Esophagus muscularis mucosa (tissue), 4 donors: ENCODE measurements around the gene CXCR6. TPM values are rescaled to one million over a fixed set of nuclear protein-coding genes. Genes with fewer than 3 reads are reported as not detected.

Source experiments
- DNase-seq: peaks from one replicate; pipeline ENCODE4 v3.0.0-alpha.2; 2017; ENCODE audit errors: extremely low spot score
- H3K27ac ChIP-seq, 4 donors: fragments of 200-600 bp; sonication (generic); replicated peaks in 1 of 4; 1 replicate in 3 of 4; 2 replicates in 1 of 4; pipeline ENCODE4 v1.5.1; 2016 to 2019; ENCODE audit warnings: mild to moderate bottlenecking in 1 of 4
- H3K27me3 ChIP-seq, 4 donors: fragments of 200-600 bp; sonication (generic); one replicate each; pipeline versions ENCODE4 v1.5.1 to v1.6.0; 2016 to 2019
- H3K36me3 ChIP-seq, 4 donors: fragments of 200-600 bp; sonication (generic); one replicate each; pipeline ENCODE4 v1.5.1; 2016 to 2019
- H3K4me1 ChIP-seq, 4 donors: fragments of 200-600 bp; sonication (generic); one replicate each; pipeline ENCODE4 v1.5.1; 2016 to 2019
- H3K4me3 ChIP-seq, 4 donors: fragments of 200-600 bp; sonication (generic); 1 replicate in 2 of 4; 2 replicates in 2 of 4; pipeline ENCODE4 v1.5.1; 2016 to 2019; ENCODE audit warnings: mild to moderate bottlenecking in 4 of 4, moderate library complexity in 1 of 4
- H3K9me3 ChIP-seq, 4 donors: fragments of 200-600 bp; sonication (generic); 1 replicate in 3 of 4; 2 replicates in 1 of 4; pipeline ENCODE4 v1.5.1; 2016 to 2019
- EP300 ChIP-seq: sonication (generic); formaldehyde crosslinking; IDR thresholded peaks from one replicate; pipeline ENCODE4 v1.6.1; 2017; ENCODE audit warnings: antibody characterized with exemption
- POLR2A ChIP-seq: fragments of 450-650 bp; IDR thresholded peaks from one replicate; pipeline ENCODE4 v1.6.1; 2017; ENCODE audit warnings: antibody characterized with exemption, moderate library complexity, mild to moderate bottlenecking, low read depth
- POLR2AphosphoS5 ChIP-seq, 2 donors: sonication (generic); formaldehyde crosslinking; IDR thresholded peaks; one replicate each; pipeline ENCODE4 v1.6.1; 2017; ENCODE audit warnings: antibody characterized with exemption in 2 of 2
- WGBS: methylation state at CpG from one replicate; pipeline ENCODE4 v1.1.5; 2018; 5-methylcytosine and 5-hydroxymethylcytosine counted together
- intact Hi-C: fragments of 100-400 bp; cut with DNase I; formaldehyde crosslinking; loops from one replicate; pipeline ENCODE4 v1.15.1; 2023
- total RNA-seq, 4 donors: library from RNA; depleted of rRNA; stranded (reverse); fragments of >200 nt; gene quantifications; one replicate each; pipeline versions ENCODE4 v1.1.0 to v1.2.1, GENCODE V29; 2016
- TF ChIP-seq, protein P1 (sequence below), 3 experiments: fragments of 200-600 bp in 2 of 3; fragments of 450-650 bp in 1 of 3; sonication (generic) in 2 of 3; IDR thresholded peaks; one replicate each; pipeline ENCODE4 v1.5.1; 2017 to 2019; ENCODE audit warnings: antibody characterized with exemption in 3 of 3, mild to moderate bottlenecking in 2 of 3, moderate library complexity in 1 of 3

Gene CXCR6
- total RNA-seq, 4 donors from 2014 or later, result 0.39 to 7.1 (median 0.49) TPM

DNA sequence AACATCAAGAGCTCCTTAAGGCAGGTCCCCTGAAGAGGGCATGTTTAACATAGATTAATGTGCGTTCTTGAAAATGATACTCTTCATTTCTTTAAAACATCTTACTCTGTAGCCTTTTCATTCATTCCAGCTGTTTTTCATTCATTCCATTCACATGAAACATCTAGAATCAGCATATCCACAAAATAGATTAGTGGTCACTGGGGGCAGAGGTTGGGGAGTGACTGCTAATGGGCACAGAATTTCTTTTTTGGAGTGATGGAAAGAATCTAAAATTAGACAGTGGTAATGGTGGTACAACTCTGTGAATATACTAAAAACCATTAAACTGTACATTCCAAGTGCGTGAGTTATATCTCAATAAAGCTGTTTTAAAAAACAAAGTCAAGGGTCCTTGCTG, 15.4 kb upstream of the CXCR6 start:
- WGBS, result 95% methylated on average over 2 of the region's 2 CpGs
- TF ChIP-seq POLR2A (no peak), POLR2AphosphoS5 (IDR thresholded peaks at IDR 0.05) (no peak), EP300 (no peak)
- TF ChIP-seq, protein P1, sequence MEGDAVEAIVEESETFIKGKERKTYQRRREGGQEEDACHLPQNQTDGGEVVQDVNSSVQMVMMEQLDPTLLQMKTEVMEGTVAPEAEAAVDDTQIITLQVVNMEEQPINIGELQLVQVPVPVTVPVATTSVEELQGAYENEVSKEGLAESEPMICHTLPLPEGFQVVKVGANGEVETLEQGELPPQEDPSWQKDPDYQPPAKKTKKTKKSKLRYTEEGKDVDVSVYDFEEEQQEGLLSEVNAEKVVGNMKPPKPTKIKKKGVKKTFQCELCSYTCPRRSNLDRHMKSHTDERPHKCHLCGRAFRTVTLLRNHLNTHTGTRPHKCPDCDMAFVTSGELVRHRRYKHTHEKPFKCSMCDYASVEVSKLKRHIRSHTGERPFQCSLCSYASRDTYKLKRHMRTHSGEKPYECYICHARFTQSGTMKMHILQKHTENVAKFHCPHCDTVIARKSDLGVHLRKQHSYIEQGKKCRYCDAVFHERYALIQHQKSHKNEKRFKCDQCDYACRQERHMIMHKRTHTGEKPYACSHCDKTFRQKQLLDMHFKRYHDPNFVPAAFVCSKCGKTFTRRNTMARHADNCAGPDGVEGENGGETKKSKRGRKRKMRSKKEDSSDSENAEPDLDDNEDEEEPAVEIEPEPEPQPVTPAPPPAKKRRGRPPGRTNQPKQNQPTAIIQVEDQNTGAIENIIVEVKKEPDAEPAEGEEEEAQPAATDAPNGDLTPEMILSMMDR (IDR thresholded peaks at IDR 0.05), result no peak
- intact Hi-C loops, result no loop called here

DNA sequence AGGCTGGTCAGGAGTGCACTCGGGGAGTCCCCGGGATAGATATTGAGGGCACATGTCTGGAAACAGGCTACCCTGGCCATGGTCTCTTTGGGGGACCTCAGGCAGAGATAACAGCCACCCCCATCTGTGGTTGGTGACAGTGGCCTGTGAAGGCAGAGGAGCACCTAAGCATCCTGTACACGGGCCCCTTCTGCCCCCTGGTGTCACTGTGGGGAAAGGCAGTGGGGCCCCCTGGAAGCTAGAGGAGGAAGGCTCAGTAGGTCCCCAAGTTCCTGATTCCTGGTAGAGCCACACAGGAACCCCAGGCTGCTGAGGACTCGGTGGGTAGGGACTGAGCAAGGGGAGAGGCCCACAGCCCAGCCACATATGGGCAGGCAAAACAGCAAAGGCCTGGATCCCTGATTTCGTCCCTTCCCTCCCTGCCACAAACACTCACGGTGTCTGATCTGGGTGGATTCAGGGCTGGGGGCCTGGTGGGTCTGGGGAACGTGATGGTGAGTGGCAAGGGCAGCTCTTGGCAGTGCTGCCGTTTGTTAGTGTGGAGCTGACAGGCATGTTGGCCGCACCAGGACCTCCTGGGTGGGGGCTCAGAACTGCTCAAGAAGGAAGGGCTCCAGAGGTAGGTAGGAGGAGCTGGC, 14.1 kb upstream of the CXCR6 start:
- WGBS, result 76% methylated on average over 9 of the region's 9 CpGs
- Histone ChIP-seq H3K9me3 (no peaks in the 10 kb centered on the region), H3K4me3 (no peak overlapping the region), H3K36me3 (peaks cover 62 to 97% (median 74%) of the 10 kb centered on the region in 4 donors), H3K4me1 (peaks cover 0 to 9% (median 0%) of the 10 kb centered on the region in 4 donors), H3K27ac (no peak overlapping the region), H3K27me3 (no peaks in the 10 kb centered on the region)
- intact Hi-C loops, result no loop called here
- no peak for DNase-seq
- TF ChIP-seq, protein P1 (IDR thresholded peaks at IDR 0.05), result peak; percentile 40 to 59 (median 44)
- no peak for TF ChIP-seq EP300

More for the DNA sequence above, 15.4 kb upstream of the CXCR6 start:
- no peaks in the 10 kb centered on the region for H3K27me3 ChIP-seq
- no peak overlapping the region for H3K4me3 ChIP-seq
- no peak overlapping the region for H3K27ac ChIP-seq
- H3K9me3 ChIP-seq, result no peaks in the 10 kb centered on the region
- H3K36me3 ChIP-seq, result peaks cover 71 to 98% (median 79%) of the 10 kb centered on the region in 4 donors
- peaks cover 0 to 8% (median 0%) of the 10 kb centered on the region in 4 donors for H3K4me1 ChIP-seq
- DNase-seq, result no peak

DNA sequence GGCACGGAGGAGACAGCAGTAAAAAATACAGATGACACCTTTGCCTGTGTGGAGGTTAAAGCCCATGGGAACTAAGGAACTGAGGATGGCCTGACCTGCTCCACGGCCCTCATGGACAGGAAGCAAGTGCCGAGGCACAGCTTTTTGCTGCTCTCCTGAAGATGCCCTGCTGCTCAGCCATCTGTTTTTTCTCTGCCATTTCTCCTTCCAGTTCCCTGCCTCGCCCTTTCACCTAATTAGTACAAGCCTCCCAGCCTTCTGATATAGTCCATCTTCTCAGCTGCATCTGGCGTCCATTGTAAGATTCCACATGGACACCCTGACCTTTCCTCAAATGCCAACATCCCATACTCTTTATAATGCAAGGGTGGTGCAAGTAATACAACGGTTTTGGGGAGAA, 11.8 kb upstream of the CXCR6 start:
- H3K27ac ChIP-seq, result no peak overlapping the region
- H3K4me1 ChIP-seq, result peaks cover 0 to 13% (median 0%) of the 10 kb centered on the region in 4 donors
- no peaks in the 10 kb centered on the region for H3K27me3 ChIP-seq
- no peak for DNase-seq
- no peaks in the 10 kb centered on the region for H3K9me3 ChIP-seq
- intact Hi-C loops, result no loop called here
- TF ChIP-seq POLR2A (no peak), EP300 (no peak), POLR2AphosphoS5 (IDR thresholded peaks at IDR 0.05) (no peak)
- TF ChIP-seq, protein P1 (IDR thresholded peaks at IDR 0.05), result no peak
- H3K4me3 ChIP-seq, result no peak overlapping the region
- 93% methylated on average over 6 of the region's 6 CpGs for WGBS
- peaks cover 78 to 99% (median 87%) of the 10 kb centered on the region in 4 donors for H3K36me3 ChIP-seq

DNA sequence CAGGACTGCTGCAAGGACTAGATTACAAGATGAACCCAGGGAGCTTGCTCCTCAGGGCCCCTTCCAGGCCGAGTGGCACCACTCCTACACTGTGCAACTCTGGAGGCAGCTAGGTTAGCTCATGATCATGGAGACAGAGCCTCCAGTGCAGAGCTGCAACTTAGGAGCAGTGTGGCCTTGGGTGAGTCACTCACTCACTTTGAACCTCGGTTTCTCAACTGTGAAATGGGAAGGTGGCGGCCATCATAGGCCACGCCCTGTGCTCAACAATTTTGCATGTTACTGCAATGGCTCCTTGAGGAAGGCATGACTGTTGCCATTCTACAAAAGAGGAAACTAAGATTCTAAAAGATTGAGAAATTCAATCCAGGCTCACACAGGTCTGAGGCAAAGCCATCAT, 11.2 kb upstream of the CXCR6 start:
- peaks cover 0 to 13% (median 0%) of the 10 kb centered on the region in 4 donors for H3K4me1 ChIP-seq

More for the DNA sequence above, 11.2 kb upstream of the CXCR6 start:
- TF ChIP-seq, protein P1 (IDR thresholded peaks at IDR 0.05), result no peak
- TF ChIP-seq POLR2AphosphoS5 (IDR thresholded peaks at IDR 0.05), result no peak
- no peak for TF ChIP-seq EP300
- TF ChIP-seq POLR2A, result no peak
- H3K27ac ChIP-seq, result no peak overlapping the region
- no peaks in the 10 kb centered on the region for H3K9me3 ChIP-seq
- peaks cover 82 to 99% (median 91%) of the 10 kb centered on the region in 4 donors for H3K36me3 ChIP-seq
- no peak for DNase-seq
- intact Hi-C loops, result no loop called here
- H3K27me3 ChIP-seq, result no peaks in the 10 kb centered on the region
- no peak overlapping the region for H3K4me3 ChIP-seq
- WGBS, result 88% methylated on average over 3 of the region's 4 CpGs
